Measurements from ENCODE around the gene ABCA12.

ABCA12 gene

DNA sequence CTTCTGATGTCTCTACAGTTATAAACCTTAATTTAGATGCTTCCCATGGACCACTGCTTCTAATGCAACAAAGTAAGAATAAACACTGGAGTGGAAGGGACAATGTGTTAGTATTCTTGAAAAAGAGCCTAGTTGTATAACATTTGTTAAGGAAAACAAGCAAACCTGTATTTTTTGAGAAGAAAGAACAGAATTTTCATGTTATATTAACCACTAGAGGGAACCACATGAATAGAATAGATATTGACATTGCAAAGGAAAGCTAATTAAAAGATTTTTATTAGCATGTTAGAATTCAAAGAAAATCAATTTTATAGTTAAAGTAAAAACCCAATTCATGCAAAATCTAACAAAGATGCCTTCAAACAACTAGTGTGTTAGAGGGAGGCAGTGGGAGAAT is 177.7 kb downstream of the ABCA12 start:
- Histone ChIP-seq H3K9ac (ENCODE audit: low read depth, low read length, poor library complexity, severe bottlenecking) (no peak overlapping the region), H3K9me3 (ENCODE audit: insufficient read depth, low read depth, low read length) (no peaks in the 10 kb centered on the region), H3K36me3 (ENCODE audit: insufficient read depth, low read length) (no peaks in the 10 kb centered on the region), H2AFZ (ENCODE audit: low read length) (no peak overlapping the region), H3K27me3 (ENCODE audit: insufficient read depth, low read length, poor library complexity, severe bottlenecking) (no peaks in the 10 kb centered on the region), H3K4me2 (ENCODE audit: low read depth, low read length, poor library complexity, severe bottlenecking) (no peak overlapping the region), H4K20me1 (ENCODE audit: insufficient read depth, low read length, poor library complexity, severe bottlenecking) (no peaks in the 10 kb centered on the region), H3K9me2 (replicated peaks; ENCODE audit: low read depth, low read length) (no peaks in the 10 kb centered on the region), H3F3A (ENCODE audit: low read depth) (no peaks in the 10 kb centered on the region), H3K79me2 (ENCODE audit: insufficient read depth, low read length) (no peaks in the 10 kb centered on the region), H3K4me3 (ENCODE audit: low read length, poor library complexity, severe bottlenecking) (no peak overlapping the region), H3K4me1 (ENCODE audit: insufficient read depth, low read length, poor library complexity, severe bottlenecking) (no peaks in the 10 kb centered on the region)
- TF ChIP-seq, protein P1, sequence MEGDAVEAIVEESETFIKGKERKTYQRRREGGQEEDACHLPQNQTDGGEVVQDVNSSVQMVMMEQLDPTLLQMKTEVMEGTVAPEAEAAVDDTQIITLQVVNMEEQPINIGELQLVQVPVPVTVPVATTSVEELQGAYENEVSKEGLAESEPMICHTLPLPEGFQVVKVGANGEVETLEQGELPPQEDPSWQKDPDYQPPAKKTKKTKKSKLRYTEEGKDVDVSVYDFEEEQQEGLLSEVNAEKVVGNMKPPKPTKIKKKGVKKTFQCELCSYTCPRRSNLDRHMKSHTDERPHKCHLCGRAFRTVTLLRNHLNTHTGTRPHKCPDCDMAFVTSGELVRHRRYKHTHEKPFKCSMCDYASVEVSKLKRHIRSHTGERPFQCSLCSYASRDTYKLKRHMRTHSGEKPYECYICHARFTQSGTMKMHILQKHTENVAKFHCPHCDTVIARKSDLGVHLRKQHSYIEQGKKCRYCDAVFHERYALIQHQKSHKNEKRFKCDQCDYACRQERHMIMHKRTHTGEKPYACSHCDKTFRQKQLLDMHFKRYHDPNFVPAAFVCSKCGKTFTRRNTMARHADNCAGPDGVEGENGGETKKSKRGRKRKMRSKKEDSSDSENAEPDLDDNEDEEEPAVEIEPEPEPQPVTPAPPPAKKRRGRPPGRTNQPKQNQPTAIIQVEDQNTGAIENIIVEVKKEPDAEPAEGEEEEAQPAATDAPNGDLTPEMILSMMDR (conservative IDR thresholded peaks at IDR 0.05; ENCODE audit: low read length): peak; percentile 51
- TF ChIP-seq EZH2phosphoT487 (IDR thresholded peaks at IDR 0.05; ENCODE audit: borderline replicate concordance): no peak

- no peak overlapping the region for H3K4me2 ChIP-seq (ENCODE audit: low read depth, low read length, poor library complexity, severe bottlenecking)
- no peaks in the 10 kb centered on the region for H3K4me1 ChIP-seq (ENCODE audit: insufficient read depth, low read length, poor library complexity, severe bottlenecking)
- H3K9ac ChIP-seq (ENCODE audit: low read depth, low read length, poor library complexity, severe bottlenecking): no peak overlapping the region
- no peaks in the 10 kb centered on the region for H3K9me3 ChIP-seq (ENCODE audit: insufficient read depth, low read depth, low read length)
- no peaks in the 10 kb centered on the region for H3K9me2 ChIP-seq (replicated peaks; ENCODE audit: low read depth, low read length)
- H4K20me1 ChIP-seq (ENCODE audit: insufficient read depth, low read length, poor library complexity, severe bottlenecking): no peaks in the 10 kb centered on the region
- no peaks in the 10 kb centered on the region for H3K36me3 ChIP-seq (ENCODE audit: insufficient read depth, low read length)
- TF ChIP-seq EZH2phosphoT487 (IDR thresholded peaks at IDR 0.05; ENCODE audit: borderline replicate concordance): no peak
- no peak overlapping the region for H2AFZ ChIP-seq (ENCODE audit: low read length)
- H3F3A ChIP-seq (ENCODE audit: low read depth): no peaks in the 10 kb centered on the region
- no peaks in the 10 kb centered on the region for H3K79me2 ChIP-seq (ENCODE audit: insufficient read depth, low read length)
- no peak overlapping the region for H3K4me3 ChIP-seq (ENCODE audit: low read length, poor library complexity, severe bottlenecking)
- no peaks in the 10 kb centered on the region for H3K27me3 ChIP-seq (ENCODE audit: insufficient read depth, low read length, poor library complexity, severe bottlenecking)
Measured at GRCh38 chr2:214946949-214947348, 191.5 kb downstream of the ABCA12 start.

- no peak overlapping the region for H3K9ac ChIP-seq (ENCODE audit: low read depth, low read length, poor library complexity, severe bottlenecking)
- no peak overlapping the region for H3K4me3 ChIP-seq (ENCODE audit: low read length, poor library complexity, severe bottlenecking)
- H3K79me2 ChIP-seq (ENCODE audit: insufficient read depth, low read length): no peaks in the 10 kb centered on the region
- H2AFZ ChIP-seq (ENCODE audit: low read length): no peak overlapping the region
- no peaks in the 10 kb centered on the region for H3K4me1 ChIP-seq (ENCODE audit: insufficient read depth, low read length, poor library complexity, severe bottlenecking)
- H3K4me2 ChIP-seq (ENCODE audit: low read depth, low read length, poor library complexity, severe bottlenecking): no peak overlapping the region
- H3K9me2 ChIP-seq (replicated peaks; ENCODE audit: low read depth, low read length): no peaks in the 10 kb centered on the region
- no peaks in the 10 kb centered on the region for H3K9me3 ChIP-seq (ENCODE audit: insufficient read depth, low read depth, low read length)
- no peak for TF ChIP-seq EZH2phosphoT487 (IDR thresholded peaks at IDR 0.05; ENCODE audit: borderline replicate concordance)
- TF ChIP-seq, protein P1 (conservative IDR thresholded peaks at IDR 0.05; ENCODE audit: low read length): no peak
- no peaks in the 10 kb centered on the region for H4K20me1 ChIP-seq (ENCODE audit: insufficient read depth, low read length, poor library complexity, severe bottlenecking)
- H3F3A ChIP-seq (ENCODE audit: low read depth): no peaks in the 10 kb centered on the region
- no peaks in the 10 kb centered on the region for H3K36me3 ChIP-seq (ENCODE audit: insufficient read depth, low read length)
- H3K27me3 ChIP-seq (ENCODE audit: insufficient read depth, low read length, poor library complexity, severe bottlenecking): no peaks in the 10 kb centered on the region
Measured at GRCh38 chr2:214934006-214934405, 204.4 kb downstream of the ABCA12 start.

GRCh38 chr2:214904634-214905033 is 233.8 kb downstream of the ABCA12 start:
- Histone ChIP-seq H3K4me1 (ENCODE audit: insufficient read depth, low read length, poor library complexity, severe bottlenecking) (no peaks in the 10 kb centered on the region), H3K4me3 (ENCODE audit: low read length, poor library complexity, severe bottlenecking) (no peak overlapping the region), H3K9ac (ENCODE audit: low read depth, low read length, poor library complexity, severe bottlenecking) (no peak overlapping the region), H3K9me3 (ENCODE audit: insufficient read depth, low read depth, low read length) (no peaks in the 10 kb centered on the region), H4K20me1 (ENCODE audit: insufficient read depth, low read length, poor library complexity, severe bottlenecking) (no peaks in the 10 kb centered on the region), H3K79me2 (ENCODE audit: insufficient read depth, low read length) (no peaks in the 10 kb centered on the region), H3K4me2 (ENCODE audit: low read depth, low read length, poor library complexity, severe bottlenecking) (no peak overlapping the region), H2AFZ (ENCODE audit: low read length) (no peak overlapping the region), H3K9me2 (replicated peaks; ENCODE audit: low read depth, low read length) (no peaks in the 10 kb centered on the region), H3K27me3 (ENCODE audit: insufficient read depth, low read length, poor library complexity, severe bottlenecking) (no peaks in the 10 kb centered on the region), H3K36me3 (ENCODE audit: insufficient read depth, low read length) (no peaks in the 10 kb centered on the region), H3F3A (ENCODE audit: low read depth) (no peaks in the 10 kb centered on the region)
- TF ChIP-seq, protein P1 (conservative IDR thresholded peaks at IDR 0.05; ENCODE audit: low read length): no peak
- no peak for TF ChIP-seq EZH2phosphoT487 (IDR thresholded peaks at IDR 0.05; ENCODE audit: borderline replicate concordance)
